GM23338 (cell line): ENCODE measurements around the gene SEPHS1. TPM values are rescaled to one million over a fixed set of nuclear protein-coding genes. Genes with fewer than 3 reads are reported as not detected.
"Not testable (repeated sequence)": the region's sequence is repeated elsewhere in the genome, so short reads cannot be mapped to it uniquely, and the experiment has no call there.

Experiments
- ATAC-seq: fragments of 200-7000 bp; cut with Tn5 transposase; 3 replicates; pipeline ENCODE4 v1.9.1; 2020
- DNase-seq: peaks from one replicate; pipeline ENCODE4 v3.0.0-alpha.2; 2015; ENCODE audit warnings: low spot score
- H2AFZ ChIP-seq: fragments of 200-600 bp; sonication (generic); 2 replicates; pipeline ENCODE4 v1.8.0; 2016; ENCODE audit warnings: antibody characterized with exemption, mild to moderate bottlenecking, moderate library complexity
- H3F3A ChIP-seq: fragments of 200-600 bp; sonication (generic); replicated peaks from 2 replicates; pipeline ENCODE4 v1.8.0; 2017; ENCODE audit warnings: antibody characterized with exemption, mixed run types, low read depth
- H3K27ac ChIP-seq: fragments of 200-600 bp; sonication (generic); 2 replicates; pipeline ENCODE4 v1.6.1; 2016; ENCODE audit warnings: low read depth
- H3K27me3 ChIP-seq: fragments of 200-600 bp; sonication (generic); 2 replicates; pipeline ENCODE4 v1.8.0; 2016; ENCODE audit warnings: mild to moderate bottlenecking, mixed run types, moderate library complexity; ENCODE audit not compliant: insufficient read depth
- H3K36me3 ChIP-seq: fragments of 200-600 bp; sonication (generic); 2 replicates; pipeline ENCODE4 v1.8.0; 2016; ENCODE audit warnings: mild to moderate bottlenecking; ENCODE audit not compliant: insufficient read depth
- H3K4me1 ChIP-seq: fragments of 200-600 bp; sonication (generic); 2 replicates; pipeline ENCODE4 v1.8.0; 2016; ENCODE audit warnings: mild to moderate bottlenecking, moderate library complexity; ENCODE audit not compliant: insufficient read depth
- H3K4me2 ChIP-seq: fragments of 200-600 bp; sonication (generic); 2 replicates; pipeline ENCODE4 v1.7.1; 2017; ENCODE audit warnings: mixed run types
- H3K4me3 ChIP-seq: fragments of 200-600 bp; sonication (generic); 2 replicates; pipeline ENCODE4 v1.6.1; 2016; ENCODE audit warnings: mixed run types
- H3K79me2 ChIP-seq: fragments of 200-600 bp; sonication (generic); replicated peaks from 2 replicates; pipeline ENCODE4 v1.8.0; 2017; ENCODE audit warnings: mild to moderate bottlenecking; ENCODE audit not compliant: insufficient read depth
- H3K9me2 ChIP-seq: fragments of 200-600 bp; sonication (generic); 2 replicates; pipeline ENCODE4 v1.8.0; 2017; ENCODE audit not compliant: insufficient read depth
- H4K20me1 ChIP-seq: fragments of 200-600 bp; sonication (generic); replicated peaks from 2 replicates; pipeline ENCODE4 v1.8.0; 2017; ENCODE audit warnings: mild to moderate bottlenecking; ENCODE audit not compliant: insufficient read depth
- H3K27ac Mint-ChIP-seq: 2 replicates; pipeline ENCODE4 v1.8.0; 2020; ENCODE audit warnings: inconsistent platforms, mild to moderate bottlenecking, moderate library complexity, mixed read lengths
- H3K27me3 Mint-ChIP-seq: 3 replicates; pipeline ENCODE4 v1.8.0; 2022; ENCODE audit warnings: low read depth, mild to moderate bottlenecking, moderate library complexity, mixed read lengths, inconsistent platforms; ENCODE audit not compliant: insufficient read depth, poor library complexity
- H3K36me3 Mint-ChIP-seq: 3 replicates; pipeline ENCODE4 v1.8.0; 2021; ENCODE audit warnings: low read depth, mild to moderate bottlenecking, inconsistent platforms, moderate library complexity, mixed read lengths
- H3K4me1 Mint-ChIP-seq: 3 replicates; pipeline ENCODE4 v1.8.0; 2020; ENCODE audit warnings: mild to moderate bottlenecking, inconsistent platforms, mixed read lengths
- H3K4me3 Mint-ChIP-seq: 3 replicates; pipeline ENCODE4 v1.8.0; 2021; ENCODE audit warnings: moderate library complexity, mild to moderate bottlenecking, inconsistent platforms, mixed read lengths
- H3K9me3 Mint-ChIP-seq: 3 replicates; pipeline ENCODE4 v1.8.0; 2020; ENCODE audit warnings: moderate library complexity, mild to moderate bottlenecking, inconsistent platforms, mixed read lengths
- JUNB ChIP-seq: IDR thresholded peaks from one replicate; pipeline ENCODE4 v1.6.1; 2016; ENCODE audit warnings: antibody characterized with exemption; ENCODE audit not compliant: unreplicated experiment
- NANOG ChIP-seq: IDR thresholded peaks from 2 replicates; pipeline ENCODE4 v1.6.1; 2016; ENCODE audit warnings: antibody characterized with exemption, borderline replicate concordance
- POLR2AphosphoS5 ChIP-seq: IDR thresholded peaks from 2 replicates; pipeline ENCODE4 v1.6.1; 2016; ENCODE audit warnings: antibody characterized with exemption, low read depth
- ZNF114 ChIP-seq: fragments of 250-450 bp; sonication (Bioruptor Pico); IDR thresholded peaks from 2 replicates; pipeline ENCODE4 v1.5.0; 2020; ENCODE audit warnings: mild to moderate bottlenecking, moderate library complexity
- ZNF331 ChIP-seq: fragments of 250-450 bp; sonication (Bioruptor Pico); IDR thresholded peaks from 2 replicates; pipeline ENCODE4 v1.5.0; 2020; ENCODE audit warnings: low read depth, mild to moderate bottlenecking, moderate library complexity
- polyA plus RNA-seq: library from polyadenylated mRNA; unstranded; fragments of >200 nt; fragmentation: Nextera tagmentation; extraction: Ambion mirVana; gene quantifications from 2 replicates; pipeline ENCODE4 v1.2.1, GENCODE V29; 2016
- total RNA-seq: library from RNA; depleted of rRNA; stranded (reverse); fragments of >200 nt; shearing (Covaris generic); gene quantifications from 2 replicates; pipeline ENCODE4 v1.2.3, GENCODE V29; 2014
- TF ChIP-seq, protein P1 (sequence below), 2 experiments: fragments of 200-600 bp in 1 of 2; sonication (generic) in 1 of 2; conservative IDR thresholded peaks; 2 replicates each; pipeline versions ENCODE4 v1.5.1 to v1.6.1; 2016 to 2017; ENCODE audit warnings: antibody characterized with exemption in 2 of 2, low read depth in 2 of 2, mild to moderate bottlenecking in 2 of 2, moderate library complexity in 1 of 2
- TF ChIP-seq, protein P2 (sequence below): fragments of 250-450 bp; sonication (Bioruptor Pico); IDR thresholded peaks from 2 replicates; pipeline ENCODE4 v1.5.0; 2020; ENCODE audit warnings: mild to moderate bottlenecking, moderate library complexity

The SEPHS1 gene
- total and polyA plus RNA-seq, 2 experiments from 2014 or later = 260 to 609 TPM

DNA sequence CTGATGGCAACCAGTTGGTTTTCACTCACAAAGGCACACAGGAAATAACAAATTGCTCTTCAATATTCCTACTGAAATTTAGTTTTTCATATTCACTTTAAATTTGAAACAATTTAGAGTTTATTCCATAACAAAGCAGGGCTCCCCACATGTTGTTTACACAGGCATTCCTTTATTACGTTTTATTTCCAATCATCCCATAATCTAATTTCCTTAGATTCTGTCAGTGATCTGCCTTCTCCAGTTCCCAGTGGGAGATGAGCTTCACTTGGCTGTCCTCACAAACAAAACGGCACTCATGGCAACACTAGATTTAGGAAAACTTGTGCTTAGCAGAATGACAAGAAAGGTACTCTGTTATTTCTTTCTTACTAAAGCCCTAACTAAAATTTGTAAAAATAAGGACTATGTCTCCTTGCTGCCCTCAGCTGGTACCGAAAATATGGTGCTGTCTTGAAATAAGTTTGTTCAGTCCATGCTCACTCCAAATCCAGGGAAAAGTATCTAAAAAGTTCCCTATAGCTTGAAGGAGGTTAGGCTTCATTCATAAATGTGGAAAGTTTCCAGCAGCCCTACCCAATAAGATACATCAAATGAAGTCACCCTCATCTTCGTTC, 71.2 kb downstream of the SEPHS1 start:
- no peak overlapping the region for H3K4me3 Mint-ChIP-seq

DNA sequence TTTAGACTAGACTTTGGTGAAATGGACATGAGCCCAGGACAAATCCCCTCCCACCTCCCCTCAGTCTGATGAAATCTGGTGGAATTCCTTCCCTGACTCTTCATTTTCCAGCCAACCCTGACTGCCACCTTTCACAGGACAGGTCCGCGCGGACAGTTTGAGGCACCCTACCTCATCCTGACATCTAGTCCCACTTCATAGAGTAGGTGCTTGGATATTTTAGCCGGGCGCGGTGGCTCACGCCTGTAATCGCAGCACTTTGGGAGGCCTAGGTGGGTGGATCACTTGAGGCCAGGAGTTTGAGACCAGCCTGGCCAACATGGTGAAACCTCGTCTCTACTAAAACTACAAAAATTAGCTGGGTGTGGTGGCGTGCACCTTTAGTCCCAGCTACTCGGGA, 71.9 kb downstream of the SEPHS1 start:
- H3K4me1 Mint-ChIP-seq = peaks cover 23% of the 10 kb centered on the region
- H3K27ac ChIP-seq, H3K4me3 Mint-ChIP-seq: not testable (repeated sequence)

More for the DNA sequence above, 71.2 kb downstream of the SEPHS1 start:
- no peaks in the 10 kb centered on the region for H3K27me3 ChIP-seq
- H2AFZ ChIP-seq = no peak overlapping the region
- Mint-ChIP-seq H3K27me3 (peaks cover 3% of the 10 kb centered on the region), H3K27ac (no peak overlapping the region), H3K36me3 (peaks cover 5% of the 10 kb centered on the region; the same call in 2 of the 3 replicates), H3K9me3 (no peaks in the 10 kb centered on the region), H3K4me1 (peaks cover 15% of the 10 kb centered on the region)
- H3K4me2 ChIP-seq = no peak overlapping the region
- H3K79me2 ChIP-seq = no peaks in the 10 kb centered on the region
- H4K20me1 ChIP-seq = no peaks in the 10 kb centered on the region
- no peak for TF ChIP-seq JUNB
- no peak for TF ChIP-seq NANOG
- TF ChIP-seq, protein P1, sequence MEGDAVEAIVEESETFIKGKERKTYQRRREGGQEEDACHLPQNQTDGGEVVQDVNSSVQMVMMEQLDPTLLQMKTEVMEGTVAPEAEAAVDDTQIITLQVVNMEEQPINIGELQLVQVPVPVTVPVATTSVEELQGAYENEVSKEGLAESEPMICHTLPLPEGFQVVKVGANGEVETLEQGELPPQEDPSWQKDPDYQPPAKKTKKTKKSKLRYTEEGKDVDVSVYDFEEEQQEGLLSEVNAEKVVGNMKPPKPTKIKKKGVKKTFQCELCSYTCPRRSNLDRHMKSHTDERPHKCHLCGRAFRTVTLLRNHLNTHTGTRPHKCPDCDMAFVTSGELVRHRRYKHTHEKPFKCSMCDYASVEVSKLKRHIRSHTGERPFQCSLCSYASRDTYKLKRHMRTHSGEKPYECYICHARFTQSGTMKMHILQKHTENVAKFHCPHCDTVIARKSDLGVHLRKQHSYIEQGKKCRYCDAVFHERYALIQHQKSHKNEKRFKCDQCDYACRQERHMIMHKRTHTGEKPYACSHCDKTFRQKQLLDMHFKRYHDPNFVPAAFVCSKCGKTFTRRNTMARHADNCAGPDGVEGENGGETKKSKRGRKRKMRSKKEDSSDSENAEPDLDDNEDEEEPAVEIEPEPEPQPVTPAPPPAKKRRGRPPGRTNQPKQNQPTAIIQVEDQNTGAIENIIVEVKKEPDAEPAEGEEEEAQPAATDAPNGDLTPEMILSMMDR (conservative IDR thresholded peaks at IDR 0.05; ENCODE audit: low read depth in 2 of 2) = peak; percentile 34 to 41
- ATAC-seq (no peak), DNase-seq (no peak)
- no peak overlapping the region for H3K4me3 ChIP-seq
- H3K27ac ChIP-seq = no peak overlapping the region; the same call in 1 of the 2 replicates
- peaks cover 11% of the 10 kb centered on the region for H3K4me1 ChIP-seq
- H3K36me3 ChIP-seq = no peaks in the 10 kb centered on the region
- peaks cover 9% of the 10 kb centered on the region; the same call in 1 of the 2 replicates for H3F3A ChIP-seq
- H3K9me2 ChIP-seq = no peaks in the 10 kb centered on the region

DNA sequence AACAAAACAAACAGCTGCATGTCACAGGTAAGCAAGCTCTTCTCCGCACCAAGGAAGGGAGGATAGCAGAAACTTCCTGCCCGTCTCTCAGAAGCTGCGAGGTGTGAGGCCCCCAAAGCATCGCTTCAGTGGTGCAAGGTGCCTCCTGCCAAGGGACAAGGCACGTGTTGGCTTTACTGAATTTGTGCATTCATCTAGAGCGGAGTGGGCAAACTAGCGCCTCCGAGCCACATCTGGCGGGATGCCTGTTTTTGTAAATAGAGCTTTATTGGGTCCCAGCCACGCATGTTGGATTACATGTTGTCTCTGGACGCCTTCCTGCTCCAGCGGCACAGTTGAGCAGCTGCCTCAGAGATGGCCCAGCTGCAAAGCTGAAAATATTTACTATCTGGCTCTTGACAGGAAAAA, 75.9 kb downstream of the SEPHS1 start:
- H3K27ac Mint-ChIP-seq = peak overlapping the region; percentile 47
- TF ChIP-seq ZNF331 (CRISPR knock-in tag) = no peak
- TF ChIP-seq POLR2AphosphoS5 = no peak
- TF ChIP-seq JUNB = no peak
- TF ChIP-seq ZNF114 (CRISPR knock-in tag) = no peak
- TF ChIP-seq, protein P2, sequence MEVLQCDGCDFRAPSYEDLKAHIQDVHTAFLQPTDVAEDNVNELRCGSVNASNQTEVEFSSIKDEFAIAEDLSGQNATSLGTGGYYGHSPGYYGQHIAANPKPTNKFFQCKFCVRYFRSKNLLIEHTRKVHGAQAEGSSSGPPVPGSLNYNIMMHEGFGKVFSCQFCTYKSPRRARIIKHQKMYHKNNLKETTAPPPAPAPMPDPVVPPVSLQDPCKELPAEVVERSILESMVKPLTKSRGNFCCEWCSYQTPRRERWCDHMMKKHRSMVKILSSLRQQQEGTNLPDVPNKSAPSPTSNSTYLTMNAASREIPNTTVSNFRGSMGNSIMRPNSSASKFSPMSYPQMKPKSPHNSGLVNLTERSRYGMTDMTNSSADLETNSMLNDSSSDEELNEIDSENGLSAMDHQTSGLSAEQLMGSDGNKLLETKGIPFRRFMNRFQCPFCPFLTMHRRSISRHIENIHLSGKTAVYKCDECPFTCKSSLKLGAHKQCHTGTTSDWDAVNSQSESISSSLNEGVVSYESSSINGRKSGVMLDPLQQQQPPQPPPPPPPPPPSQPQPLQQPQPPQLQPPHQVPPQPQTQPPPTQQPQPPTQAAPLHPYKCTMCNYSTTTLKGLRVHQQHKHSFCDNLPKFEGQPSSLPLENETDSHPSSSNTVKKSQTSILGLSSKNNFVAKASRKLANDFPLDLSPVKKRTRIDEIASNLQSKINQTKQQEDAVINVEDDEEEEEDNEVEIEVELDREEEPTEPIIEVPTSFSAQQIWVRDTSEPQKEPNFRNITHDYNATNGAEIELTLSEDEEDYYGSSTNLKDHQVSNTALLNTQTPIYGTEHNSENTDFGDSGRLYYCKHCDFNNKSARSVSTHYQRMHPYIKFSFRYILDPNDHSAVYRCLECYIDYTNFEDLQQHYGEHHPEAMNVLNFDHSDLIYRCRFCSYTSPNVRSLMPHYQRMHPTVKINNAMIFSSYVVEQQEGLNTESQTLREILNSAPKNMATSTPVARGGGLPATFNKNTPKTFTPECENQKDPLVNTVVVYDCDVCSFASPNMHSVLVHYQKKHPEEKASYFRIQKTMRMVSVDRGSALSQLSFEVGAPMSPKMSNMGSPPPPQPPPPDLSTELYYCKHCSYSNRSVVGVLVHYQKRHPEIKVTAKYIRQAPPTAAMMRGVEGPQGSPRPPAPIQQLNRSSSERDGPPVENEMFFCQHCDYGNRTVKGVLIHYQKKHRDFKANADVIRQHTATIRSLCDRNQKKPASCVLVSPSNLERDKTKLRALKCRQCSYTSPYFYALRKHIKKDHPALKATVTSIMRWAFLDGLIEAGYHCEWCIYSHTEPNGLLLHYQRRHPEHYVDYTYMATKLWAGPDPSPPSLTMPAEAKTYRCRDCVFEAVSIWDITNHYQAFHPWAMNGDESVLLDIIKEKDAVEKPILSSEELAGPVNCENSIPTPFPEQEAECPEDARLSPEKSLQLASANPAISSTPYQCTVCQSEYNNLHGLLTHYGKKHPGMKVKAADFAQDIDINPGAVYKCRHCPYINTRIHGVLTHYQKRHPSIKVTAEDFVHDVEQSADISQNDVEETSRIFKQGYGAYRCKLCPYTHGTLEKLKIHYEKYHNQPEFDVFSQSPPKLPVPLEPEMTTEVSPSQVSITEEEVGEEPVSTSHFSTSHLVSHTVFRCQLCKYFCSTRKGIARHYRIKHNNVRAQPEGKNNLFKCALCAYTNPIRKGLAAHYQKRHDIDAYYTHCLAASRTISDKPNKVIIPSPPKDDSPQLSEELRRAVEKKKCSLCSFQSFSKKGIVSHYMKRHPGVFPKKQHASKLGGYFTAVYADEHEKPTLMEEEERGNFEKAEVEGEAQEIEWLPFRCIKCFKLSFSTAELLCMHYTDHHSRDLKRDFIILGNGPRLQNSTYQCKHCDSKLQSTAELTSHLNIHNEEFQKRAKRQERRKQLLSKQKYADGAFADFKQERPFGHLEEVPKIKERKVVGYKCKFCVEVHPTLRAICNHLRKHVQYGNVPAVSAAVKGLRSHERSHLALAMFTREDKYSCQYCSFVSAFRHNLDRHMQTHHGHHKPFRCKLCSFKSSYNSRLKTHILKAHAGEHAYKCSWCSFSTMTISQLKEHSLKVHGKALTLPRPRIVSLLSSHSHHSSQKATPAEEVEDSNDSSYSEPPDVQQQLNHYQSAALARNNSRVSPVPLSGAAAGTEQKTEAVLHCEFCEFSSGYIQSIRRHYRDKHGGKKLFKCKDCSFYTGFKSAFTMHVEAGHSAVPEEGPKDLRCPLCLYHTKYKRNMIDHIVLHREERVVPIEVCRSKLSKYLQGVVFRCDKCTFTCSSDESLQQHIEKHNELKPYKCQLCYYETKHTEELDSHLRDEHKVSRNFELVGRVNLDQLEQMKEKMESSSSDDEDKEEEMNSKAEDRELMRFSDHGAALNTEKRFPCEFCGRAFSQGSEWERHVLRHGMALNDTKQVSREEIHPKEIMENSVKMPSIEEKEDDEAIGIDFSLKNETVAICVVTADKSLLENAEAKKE = no peak

More for the DNA sequence above, 71.9 kb downstream of the SEPHS1 start:
- not testable (repeated sequence) for H3K9me3 Mint-ChIP-seq, H3K9me2 ChIP-seq, H4K20me1 ChIP-seq, H3K36me3 Mint-ChIP-seq, H3K27me3 ChIP-seq, DNase-seq, H3K4me3 ChIP-seq, H3K27me3 Mint-ChIP-seq, H3K27ac Mint-ChIP-seq, H2AFZ ChIP-seq, H3K79me2 ChIP-seq, H3K36me3 ChIP-seq, H3K4me2 ChIP-seq, ATAC-seq
- Histone ChIP-seq H3F3A (peaks cover 12% of the 10 kb centered on the region; the same call in 1 of the 2 replicates), H3K4me1 (peaks cover 17% of the 10 kb centered on the region)

More for the DNA sequence above, 75.9 kb downstream of the SEPHS1 start:
- Histone ChIP-seq H3K36me3 (no peaks in the 10 kb centered on the region), H3K4me2 (peak overlapping the region; percentile 37), H3K4me1 (peaks cover 30% of the 10 kb centered on the region), H3K4me3 (no peak overlapping the region), H4K20me1 (no peaks in the 10 kb centered on the region), H3F3A (peaks cover 12% of the 10 kb centered on the region), H3K27ac (peak overlapping the region; percentile 81), H2AFZ (peak overlapping the region; percentile 98), H3K9me2 (no peaks in the 10 kb centered on the region), H3K79me2 (no peaks in the 10 kb centered on the region), H3K27me3 (no peaks in the 10 kb centered on the region)
- Mint-ChIP-seq H3K9me3 (no peaks in the 10 kb centered on the region), H3K27me3 (peaks cover 13% of the 10 kb centered on the region), H3K4me1 (peaks cover 39% of the 10 kb centered on the region), H3K36me3 (0 out of 3 replicates have a peak, but pooled peaks cover 2% of the 10 kb centered on the region), H3K4me3 (no peak overlapping the region)
- peak; percentile 48 for DNase-seq
- ATAC-seq = peak; percentile 42
